MG63 (cell line): ENCODE data around the gene SORCS2. TPM values are rescaled to one million over a fixed set of nuclear protein-coding genes. Genes with fewer than 3 reads are reported as not detected.

Experiments used
- DNase-seq: peaks from one replicate; pipeline ENCODE4 v3.0.0-alpha.2; 2020
- H3K27me3 ChIP-seq: fragments of 250-450 bp; sonication (Bioruptor Pico); 2 replicates; pipeline ENCODE4 v1.5.1; 2020; ENCODE audit warnings: mild to moderate bottlenecking, moderate library complexity
- H3K36me3 ChIP-seq: fragments of 250-450 bp; sonication (Bioruptor Pico); 2 replicates; pipeline ENCODE4 v1.5.1; 2020; ENCODE audit warnings: mild to moderate bottlenecking, moderate library complexity
- H3K4me3 ChIP-seq: fragments of 250-450 bp; sonication (Bioruptor Pico); 2 replicates; pipeline ENCODE4 v1.5.1; 2020; ENCODE audit warnings: mild to moderate bottlenecking, moderate library complexity
- H3K9me3 ChIP-seq: fragments of 250-450 bp; sonication (Bioruptor Pico); 2 replicates; pipeline ENCODE4 v1.5.1; 2020; ENCODE audit warnings: mild to moderate bottlenecking, moderate library complexity
- total RNA-seq: library from RNA; depleted of rRNA; stranded (reverse); fragments of >200 nt; shearing (Covaris generic); gene quantifications from 2 replicates; pipeline ENCODE4 v1.2.3, GENCODE V29; 2014; ENCODE audit warnings: low replicate concordance

SORCS2 gene
- total RNA-seq, 1 experiment from 2014 or later: 1.5 TPM

DNA sequence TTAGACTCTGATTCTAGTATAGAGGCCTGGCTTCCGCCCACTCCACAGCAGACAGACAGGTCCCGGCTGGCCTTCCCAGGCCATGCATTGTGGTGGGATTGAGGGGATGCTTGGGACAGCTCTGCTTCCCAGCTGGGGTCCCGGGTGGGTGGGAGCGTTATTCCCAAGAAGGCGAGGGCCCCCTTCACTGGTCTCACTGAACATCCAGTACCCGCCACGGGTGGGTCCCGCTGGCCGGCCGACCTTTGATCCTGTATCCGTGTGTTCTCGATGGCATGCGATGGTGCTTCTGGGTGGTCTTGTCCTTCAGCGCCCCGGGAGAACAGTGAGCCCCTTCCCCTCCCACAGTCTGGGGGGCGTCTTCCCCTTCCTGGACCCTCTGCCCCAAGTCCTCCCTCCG is 515.9 kb downstream of the SORCS2 start:
- Histone ChIP-seq H3K27me3 (no peaks in the 10 kb centered on the region), H3K4me3 (no peak overlapping the region), H3K36me3 (no peaks in the 10 kb centered on the region), H3K9me3 (no peaks in the 10 kb centered on the region)
- DNase-seq: no peak

DNA sequence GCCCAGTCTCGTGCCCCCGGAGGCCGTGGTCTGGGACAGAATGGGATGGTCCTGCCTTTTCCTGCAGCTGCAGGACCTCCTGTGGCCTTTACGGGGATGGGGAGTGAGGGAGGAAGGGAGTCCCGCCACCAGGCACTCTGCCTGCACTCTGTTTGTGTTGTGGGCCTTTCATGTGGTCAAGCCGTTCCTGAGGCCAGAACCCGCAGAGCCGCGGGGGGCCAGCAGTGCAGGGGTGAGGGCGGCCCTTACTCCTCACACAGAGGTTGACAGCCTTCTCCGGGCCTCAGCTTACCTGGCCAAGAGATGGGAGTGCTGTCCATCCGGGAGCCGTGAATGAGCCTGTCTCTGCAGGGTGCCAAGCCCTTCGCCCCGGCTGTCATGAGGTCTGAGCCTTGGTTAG is 516.6 kb downstream of the SORCS2 start:
- no peak for DNase-seq
- Histone ChIP-seq H3K4me3 (no peak overlapping the region), H3K36me3 (no peaks in the 10 kb centered on the region), H3K9me3 (no peaks in the 10 kb centered on the region), H3K27me3 (no peaks in the 10 kb centered on the region)

DNA sequence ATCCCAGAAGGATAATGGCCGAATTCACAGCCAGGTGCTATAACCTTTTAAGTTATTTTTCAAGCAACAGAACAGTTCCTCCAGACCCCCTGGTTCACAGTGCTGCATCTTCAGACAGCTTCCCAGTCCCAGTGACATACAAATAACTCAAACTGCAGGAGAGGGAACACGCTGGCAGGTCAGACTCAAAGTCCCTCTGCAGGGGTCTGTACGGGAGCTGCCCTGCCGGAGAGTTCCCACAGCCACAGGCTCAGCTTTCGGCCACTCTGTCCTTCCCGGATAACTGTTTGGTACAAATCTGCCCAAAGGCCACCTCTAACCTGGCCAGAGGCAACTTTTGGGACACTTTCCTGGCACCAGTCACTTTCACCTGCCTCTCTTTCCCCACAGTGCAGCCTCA is 517.1 kb downstream of the SORCS2 start:
- Histone ChIP-seq H3K27me3 (no peaks in the 10 kb centered on the region), H3K4me3 (no peak overlapping the region), H3K36me3 (no peaks in the 10 kb centered on the region), H3K9me3 (no peaks in the 10 kb centered on the region)
- DNase-seq: no peak

DNA sequence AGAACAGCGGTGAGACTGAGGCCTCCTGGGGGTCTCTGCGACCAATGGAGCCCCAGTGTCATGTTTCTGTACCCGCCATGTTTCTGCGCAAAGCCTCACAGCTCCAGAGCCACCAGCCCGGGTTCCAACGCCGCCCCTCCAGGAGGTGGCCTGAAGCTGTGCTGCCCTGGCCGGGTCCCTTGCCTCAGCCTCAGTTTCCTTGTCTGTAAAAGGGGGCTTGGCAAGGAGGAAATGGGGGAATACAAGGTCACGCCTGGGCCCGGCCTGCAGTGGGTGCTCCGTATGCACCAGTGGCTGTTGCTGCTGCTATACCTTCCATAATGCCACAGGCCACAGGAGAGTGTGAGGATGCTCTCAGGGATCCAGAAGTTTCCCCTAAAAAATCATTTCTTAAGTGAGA is 517.8 kb downstream of the SORCS2 start:
- Histone ChIP-seq H3K4me3 (no peak overlapping the region), H3K9me3 (no peaks in the 10 kb centered on the region), H3K36me3 (no peaks in the 10 kb centered on the region), H3K27me3 (no peaks in the 10 kb centered on the region)
- no peak for DNase-seq

DNA sequence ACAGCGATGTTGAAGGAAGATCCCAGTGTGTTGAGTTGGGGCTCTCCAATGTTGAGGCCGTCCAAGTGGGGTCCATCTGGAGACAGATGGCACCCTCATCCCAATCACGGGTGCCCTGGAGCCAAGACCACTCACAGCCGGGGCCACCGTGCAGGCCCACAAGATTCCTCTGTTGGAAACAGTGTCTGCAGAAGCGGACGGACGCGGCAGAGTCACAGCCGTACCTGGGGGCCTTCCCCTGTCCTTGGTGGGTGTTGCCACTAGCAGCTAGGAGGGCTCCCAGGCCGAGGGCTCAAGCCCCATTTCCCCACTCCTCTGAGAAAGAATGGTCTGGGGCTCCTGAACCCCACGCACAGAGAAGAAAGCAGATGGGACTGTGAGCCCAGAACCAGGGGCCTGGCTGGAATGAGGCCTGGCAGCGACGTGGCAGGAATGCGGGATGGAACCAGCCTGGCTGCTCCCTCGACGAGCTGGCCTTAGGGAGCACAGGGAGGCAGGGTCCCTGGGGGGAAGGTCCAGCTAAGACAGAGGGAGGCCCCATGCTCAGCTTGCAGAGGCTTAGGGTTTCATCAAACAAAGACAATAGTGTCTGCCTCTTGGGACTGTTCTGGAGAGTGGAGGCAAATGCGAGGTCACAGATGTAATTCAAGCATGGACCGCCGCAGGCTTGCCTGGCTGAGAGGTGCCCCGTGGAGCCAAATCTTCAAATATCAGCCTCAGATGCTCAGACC is 518.4 kb downstream of the SORCS2 start:
- Histone ChIP-seq H3K9me3 (no peaks in the 10 kb centered on the region), H3K27me3 (no peaks in the 10 kb centered on the region), H3K4me3 (no peak overlapping the region), H3K36me3 (no peaks in the 10 kb centered on the region)
- DNase-seq: no peak

DNA sequence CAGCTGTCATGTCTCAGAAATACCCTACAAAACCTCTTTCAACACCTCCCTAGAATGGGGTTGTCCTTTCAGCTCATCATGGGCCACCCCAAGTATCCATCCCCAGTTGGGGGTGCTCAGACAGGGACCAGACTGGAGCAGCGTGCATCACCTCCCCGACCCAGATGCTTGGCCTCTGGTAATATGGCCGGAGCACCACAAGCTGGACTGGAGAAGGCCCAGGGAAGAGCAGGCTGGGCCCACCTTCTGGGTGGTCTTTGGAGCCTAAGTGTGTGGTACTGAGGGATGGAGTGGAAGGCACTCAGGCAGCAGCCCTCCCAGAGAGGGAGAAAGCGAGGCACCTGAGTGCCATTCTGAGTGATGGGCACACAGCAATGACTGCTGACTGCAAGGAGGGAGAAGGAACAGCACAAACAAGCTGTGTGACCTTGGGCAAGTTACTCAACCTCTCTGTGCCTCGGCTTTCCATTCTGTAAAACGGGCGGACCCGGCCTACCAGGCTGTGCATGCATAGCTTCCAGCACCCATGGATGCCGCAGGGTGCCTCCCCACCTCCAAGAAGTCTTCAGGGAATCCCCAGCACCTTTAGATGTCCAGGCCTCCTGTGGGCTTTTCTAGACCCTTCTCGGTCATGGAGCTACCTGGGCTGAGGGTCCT is 519.1 kb downstream of the SORCS2 start:
- Histone ChIP-seq H3K27me3 (no peaks in the 10 kb centered on the region), H3K9me3 (no peaks in the 10 kb centered on the region), H3K4me3 (no peak overlapping the region), H3K36me3 (no peaks in the 10 kb centered on the region)
- no peak for DNase-seq

DNA sequence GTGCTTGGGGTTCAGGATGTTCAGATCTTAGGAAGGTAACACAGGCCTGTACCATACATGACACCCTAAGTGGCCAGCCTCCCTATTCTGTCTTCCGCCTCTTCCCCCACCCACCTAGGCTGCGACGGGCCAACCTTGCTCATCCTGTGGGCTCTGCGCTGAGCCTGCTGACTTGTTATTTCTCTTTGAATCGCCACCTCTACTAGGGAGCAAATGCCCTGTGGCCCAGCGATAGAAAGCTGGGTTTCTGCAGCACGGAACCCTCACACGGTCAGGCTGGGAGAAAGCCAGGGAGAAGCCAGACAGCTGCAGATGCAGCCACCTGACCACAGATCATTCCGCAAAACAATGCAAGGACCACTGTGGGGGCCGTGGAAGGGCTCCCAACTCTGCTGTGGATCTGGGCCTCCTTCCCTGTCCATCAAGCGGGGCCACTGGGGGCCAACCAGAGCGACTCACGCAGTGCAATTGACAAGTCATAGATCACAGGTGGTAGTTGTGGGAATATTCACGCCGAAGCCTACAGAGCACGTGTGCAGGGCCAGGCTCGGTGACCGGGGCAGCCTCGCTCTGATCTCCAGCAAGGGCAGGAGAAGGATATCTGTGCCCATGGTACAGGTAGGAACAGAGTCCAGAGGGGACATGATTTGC is 519.8 kb downstream of the SORCS2 start:
- Histone ChIP-seq H3K27me3 (no peaks in the 10 kb centered on the region), H3K36me3 (no peaks in the 10 kb centered on the region), H3K9me3 (no peaks in the 10 kb centered on the region), H3K4me3 (no peak overlapping the region)
- no peak for DNase-seq

DNA sequence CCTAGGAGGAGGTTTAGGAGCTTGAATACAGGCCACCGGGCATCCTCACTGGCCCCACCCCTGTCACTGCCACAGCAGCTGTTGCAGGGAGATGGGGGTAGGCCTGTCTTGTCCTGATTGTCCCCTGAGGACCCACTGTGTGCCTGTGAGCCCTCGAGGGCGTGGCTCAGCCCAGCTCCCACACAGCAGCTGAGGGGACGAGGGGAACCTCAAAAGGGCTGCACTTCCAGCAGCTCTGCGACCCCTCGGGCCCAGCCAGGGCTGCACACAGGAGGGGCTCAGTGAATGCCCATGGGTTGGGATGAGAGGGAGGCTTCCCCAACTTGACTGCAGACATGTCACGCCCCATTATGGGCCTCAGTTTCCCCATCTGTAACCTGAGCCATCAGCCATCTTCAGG is 521.4 kb downstream of the SORCS2 start:
- Histone ChIP-seq H3K9me3 (no peaks in the 10 kb centered on the region), H3K4me3 (no peak overlapping the region), H3K36me3 (no peaks in the 10 kb centered on the region), H3K27me3 (no peaks in the 10 kb centered on the region)
- no peak for DNase-seq

DNA sequence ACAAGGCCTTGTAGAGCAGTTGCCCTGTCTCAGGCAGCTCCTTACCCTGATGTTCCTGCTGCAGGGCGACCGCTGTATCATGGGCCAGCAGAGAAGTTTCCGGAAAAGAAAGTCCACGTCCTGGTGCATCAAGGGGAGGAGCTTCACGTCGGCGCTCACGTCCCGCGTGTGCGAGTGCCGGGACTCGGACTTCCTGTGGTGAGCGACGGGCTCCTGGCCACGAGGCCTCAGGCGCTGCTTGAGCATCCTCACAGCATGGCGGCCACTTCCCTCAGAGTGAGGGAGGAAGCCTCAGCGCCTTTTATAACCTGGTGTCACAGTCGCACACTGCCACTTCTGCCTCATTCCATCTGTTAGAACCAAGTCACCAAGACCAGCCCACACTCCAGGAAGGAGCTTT is 521.8 kb downstream of the SORCS2 start:
- Histone ChIP-seq H3K4me3 (no peak overlapping the region), H3K9me3 (no peaks in the 10 kb centered on the region), H3K36me3 (no peaks in the 10 kb centered on the region), H3K27me3 (no peaks in the 10 kb centered on the region)
- no peak for DNase-seq

DNA sequence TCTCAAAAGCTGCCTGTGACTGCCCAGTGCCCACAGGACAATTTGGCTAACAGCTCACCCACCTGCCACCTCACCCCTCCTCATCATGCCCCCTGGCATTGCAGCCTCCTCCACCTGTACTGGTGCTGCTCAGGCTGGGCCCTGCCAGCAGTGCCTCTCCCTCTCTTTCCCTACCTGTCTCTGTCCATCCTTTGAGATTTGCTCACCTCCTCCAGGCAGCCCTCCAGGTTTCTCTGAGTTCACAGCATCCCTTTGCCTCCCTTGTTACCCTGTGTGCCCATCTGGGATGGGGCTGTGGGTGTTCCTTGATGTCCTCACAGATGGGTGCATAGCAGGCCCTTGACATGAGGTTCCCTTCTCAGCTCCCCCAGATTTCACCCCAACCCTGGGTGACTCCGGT is 522.4 kb downstream of the SORCS2 start:
- Histone ChIP-seq H3K9me3 (no peaks in the 10 kb centered on the region), H3K36me3 (no peaks in the 10 kb centered on the region), H3K27me3 (no peaks in the 10 kb centered on the region), H3K4me3 (no peak overlapping the region)
- no peak for DNase-seq

DNA sequence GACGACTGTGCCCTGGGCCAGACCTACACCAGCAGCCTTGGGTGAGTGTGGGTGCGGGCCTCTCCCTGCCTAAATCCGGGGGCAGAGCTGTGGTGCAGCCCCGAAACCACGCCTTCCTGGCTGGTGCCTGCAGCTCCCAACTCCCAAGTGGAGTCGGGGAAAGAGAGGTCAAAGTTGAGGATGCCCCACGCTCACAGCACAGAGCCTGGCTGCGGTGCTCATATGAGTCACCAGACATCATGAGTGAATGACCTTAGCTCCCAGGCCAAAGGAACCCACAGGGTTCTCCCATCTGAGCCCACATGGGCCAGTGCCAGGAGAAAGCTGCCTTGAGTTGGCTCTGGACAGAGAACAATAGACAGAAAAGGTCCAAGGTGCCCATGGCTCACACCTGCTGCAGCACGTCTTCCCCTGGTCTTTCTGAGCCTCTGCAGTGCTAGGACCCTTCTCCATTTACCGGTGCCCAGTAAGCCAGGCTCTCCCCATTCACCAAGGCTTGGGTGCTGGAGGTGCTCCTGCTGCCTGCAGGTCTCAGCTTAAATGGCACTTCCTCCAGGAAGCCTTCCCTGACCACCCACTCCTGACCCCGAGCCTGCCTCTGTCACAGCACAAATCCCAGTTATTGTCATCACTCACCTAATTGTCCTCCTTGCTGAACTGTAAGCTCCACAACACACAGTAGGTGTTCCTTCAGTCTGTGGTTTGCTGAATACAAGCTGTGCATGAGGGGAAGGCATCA is 523.1 kb downstream of the SORCS2 start:
- H3K4me3 ChIP-seq: no peak overlapping the region
- peak; percentile 16 for DNase-seq
- no peaks in the 10 kb centered on the region for H3K36me3 ChIP-seq
- H3K27me3 ChIP-seq: no peaks in the 10 kb centered on the region
- no peaks in the 10 kb centered on the region for H3K9me3 ChIP-seq

DNA sequence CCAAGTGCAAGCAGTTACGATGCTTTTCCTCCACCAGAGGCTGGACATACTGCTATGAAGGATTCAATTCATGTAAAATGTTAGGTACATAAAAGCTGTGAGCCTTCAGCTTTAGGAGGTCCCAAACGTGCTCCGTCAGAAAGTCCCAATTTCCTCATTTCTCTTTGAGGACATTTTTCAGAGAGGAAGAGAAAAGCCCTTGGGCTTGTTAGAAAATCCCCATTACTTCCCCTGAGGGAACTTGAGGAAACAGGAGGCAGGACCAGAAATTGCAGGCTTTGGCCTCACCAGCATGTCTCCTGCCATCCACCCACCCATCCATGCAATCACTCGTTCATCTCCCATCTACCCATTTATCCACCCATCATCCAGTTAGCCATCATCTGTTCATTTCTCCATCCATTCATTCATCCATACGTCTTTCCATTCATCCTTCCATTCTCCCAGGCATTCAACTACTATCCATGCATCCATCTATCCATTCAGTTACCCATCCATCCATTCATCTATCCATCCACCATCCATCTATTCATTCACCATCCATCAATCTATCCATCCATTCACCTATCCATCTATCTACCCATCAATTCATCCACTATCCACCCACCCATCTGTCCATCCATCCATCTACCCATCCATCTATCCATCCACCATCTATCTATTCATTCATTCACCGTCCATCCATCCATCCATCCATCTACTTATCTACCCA is 523.8 kb downstream of the SORCS2 start:
- Histone ChIP-seq H3K9me3 (no peaks in the 10 kb centered on the region), H3K4me3 (no peak overlapping the region), H3K27me3 (no peaks in the 10 kb centered on the region), H3K36me3 (no peaks in the 10 kb centered on the region)
- DNase-seq: no peak

DNA sequence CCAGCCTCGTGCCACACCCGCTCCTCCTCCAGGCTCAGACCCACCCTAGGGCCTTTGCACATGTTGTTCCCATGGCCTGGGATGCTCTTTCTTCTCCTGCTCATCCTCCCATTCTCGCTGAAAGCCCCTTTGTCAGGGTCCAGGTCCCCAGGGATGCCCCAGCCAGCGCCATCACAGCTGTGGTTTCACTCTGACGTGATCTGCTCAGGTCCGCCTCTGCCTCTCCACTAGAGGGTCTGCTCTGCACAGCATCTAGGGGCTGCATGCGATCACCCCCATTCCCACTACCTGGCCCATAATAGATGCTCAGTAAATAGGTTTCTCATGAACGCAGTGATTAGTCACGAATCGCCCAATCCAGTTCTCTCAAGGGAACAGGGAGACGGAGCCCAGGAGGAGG is 524.8 kb downstream of the SORCS2 start:
- no peaks in the 10 kb centered on the region for H3K27me3 ChIP-seq
- DNase-seq: no peak
- H3K36me3 ChIP-seq: no peaks in the 10 kb centered on the region
- H3K4me3 ChIP-seq: no peak overlapping the region
- no peaks in the 10 kb centered on the region for H3K9me3 ChIP-seq

DNA sequence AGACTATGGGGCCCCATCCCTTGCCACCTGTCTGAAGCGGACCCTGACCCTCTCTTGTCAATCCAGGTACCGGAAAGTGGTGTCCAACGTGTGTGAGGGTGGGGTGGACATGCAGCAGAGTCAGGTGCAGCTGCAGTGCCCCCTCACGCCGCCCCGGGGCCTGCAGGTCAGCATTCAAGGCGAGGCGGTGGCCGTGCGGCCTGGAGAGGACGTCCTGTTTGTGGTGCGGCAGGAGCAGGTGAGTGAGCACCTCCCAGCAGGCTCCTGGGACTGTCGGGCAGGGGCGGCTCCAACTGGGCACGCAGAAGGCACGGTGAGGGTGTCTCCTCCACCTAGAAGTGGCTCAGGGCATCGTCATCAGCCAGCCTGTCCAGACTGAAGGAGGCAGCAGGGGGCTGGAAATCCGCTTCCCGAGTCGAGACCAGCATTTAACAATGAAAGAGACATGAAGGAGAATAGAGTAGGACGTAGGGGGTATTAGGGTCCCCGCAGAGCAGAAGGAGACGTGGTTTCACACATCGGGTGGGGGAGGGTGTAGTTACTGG is 525.7 kb downstream of the SORCS2 start:
- no peak overlapping the region for H3K4me3 ChIP-seq
- no peak for DNase-seq
- no peaks in the 10 kb centered on the region for H3K36me3 ChIP-seq
- no peaks in the 10 kb centered on the region for H3K9me3 ChIP-seq
- no peaks in the 10 kb centered on the region for H3K27me3 ChIP-seq

DNA sequence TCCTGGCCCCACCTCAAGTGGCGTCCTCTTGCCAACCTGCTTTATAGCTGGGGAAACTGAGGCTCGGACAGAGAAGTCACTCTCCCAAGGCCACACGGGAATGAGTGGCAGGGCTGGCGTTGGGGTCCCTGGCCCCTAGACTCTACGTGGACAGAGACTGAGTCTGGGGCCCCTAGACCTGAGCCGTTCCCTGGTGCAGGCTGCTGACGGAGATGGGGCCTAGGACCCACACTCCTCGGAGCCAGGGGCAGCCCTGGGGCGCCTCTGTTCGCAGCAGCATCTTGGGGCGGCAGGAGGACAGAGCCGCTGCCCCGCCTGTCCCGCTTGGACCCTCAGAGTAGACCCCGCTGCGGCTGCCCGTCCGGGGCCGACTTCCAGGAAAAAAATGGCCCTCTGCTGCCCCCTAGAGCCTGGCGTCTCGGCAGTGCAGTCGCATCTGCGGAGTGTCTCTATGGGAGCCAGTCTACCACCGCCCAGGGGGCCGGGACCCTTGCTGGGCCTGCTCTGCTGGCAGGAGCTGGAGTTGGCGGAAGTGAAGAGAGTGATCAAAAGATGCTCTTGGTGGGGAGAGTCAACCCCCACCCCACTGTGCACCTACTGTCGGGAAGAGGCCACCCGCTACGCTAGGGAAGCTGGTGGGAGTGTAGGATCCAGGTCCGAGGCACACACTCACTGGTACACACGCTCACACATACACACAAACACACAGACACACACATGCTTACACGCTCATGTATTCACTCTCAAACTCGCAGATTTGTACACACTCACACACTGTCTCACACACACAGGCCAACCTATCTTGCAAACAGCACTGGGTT is 527.2 kb downstream of the SORCS2 start:
- H3K4me3 ChIP-seq: no peak overlapping the region
- no peaks in the 10 kb centered on the region for H3K9me3 ChIP-seq
- no peaks in the 10 kb centered on the region for H3K36me3 ChIP-seq
- peak; percentile 18 for DNase-seq
- H3K27me3 ChIP-seq: no peaks in the 10 kb centered on the region
